ENCODE measurements around the gene HM13.

- TF ChIP-seq CTCF (IDR thresholded peaks at IDR 0.05): no peak
- peak; percentile 92 for TF ChIP-seq POLR2AphosphoS5 (IDR thresholded peaks at IDR 0.05)
Observed at GRCh38 chr20:31603822-31604566, 89.8 kb downstream of the HM13 start.

Measured in prostate gland (tissue), 2 donors.